Kidney (tissue), 14 donors: Measurements from ENCODE around the gene DAP3. TPM values are rescaled to one million over a fixed set of nuclear protein-coding genes. Genes with fewer than 3 reads are reported as not detected.
"Not testable (repeated sequence)": the region's sequence is repeated elsewhere in the genome, so short reads cannot be mapped to it uniquely, and the experiment has no call there.

Experiments used
- DNase-seq, 5 donors: peaks; one replicate each; pipeline ENCODE4 v3.0.0-alpha.2; 2013 to 2020
- FAIRE-seq: peaks from 2 replicates; lab custom pipeline; 2012; peaks lifted over from hg19 to GRCh38; lab: Jason Lieb, UNC
- H3K27ac ChIP-seq, 2 donors: one replicate each; pipeline ENCODE4 v1.7.0; 2013; ENCODE audit warnings: low read depth in 2 of 2, low read length in 2 of 2, inconsistent platforms in 1 of 2
- H3K27me3 ChIP-seq: one replicate; pipeline ENCODE4 v1.7.1; 2013; ENCODE audit warnings: low read length, inconsistent platforms; ENCODE audit not compliant: control insufficient read depth, insufficient read depth
- H3K36me3 ChIP-seq, 3 donors: one replicate each; pipeline versions ENCODE4 v1.7.0 to v1.7.1; 2013; ENCODE audit warnings: low read length in 3 of 3, control low read depth in 1 of 3, inconsistent platforms in 1 of 3; ENCODE audit not compliant: insufficient read depth in 3 of 3, control insufficient read depth in 2 of 3
- H3K4me1 ChIP-seq, 3 donors: one replicate each; pipeline versions ENCODE4 v1.7.0 to v1.7.1; 2013; ENCODE audit warnings: low read length in 3 of 3, inconsistent platforms in 1 of 3, low read depth in 1 of 3; ENCODE audit not compliant: control insufficient read depth in 2 of 3, insufficient read depth in 2 of 3
- H3K4me3 ChIP-seq, 3 donors: one replicate each; pipeline versions ENCODE4 v1.7.0 to v1.8.1; 2013; ENCODE audit warnings: low read length in 3 of 3, control low read depth in 1 of 3, inconsistent platforms in 1 of 3
- H3K9ac ChIP-seq, 3 donors: one replicate each; pipeline versions ENCODE4 v1.7.0 to v1.7.1; 2013; ENCODE audit warnings: low read length in 3 of 3, control low read depth in 1 of 3, inconsistent platforms in 1 of 3
- H3K9me3 ChIP-seq, 3 donors: one replicate each; pipeline versions ENCODE4 v1.7.0 to v1.7.1; 2013; ENCODE audit warnings: low read length in 3 of 3, control low read depth in 1 of 3, inconsistent platforms in 1 of 3; ENCODE audit not compliant: control insufficient read depth in 2 of 3, insufficient read depth in 1 of 3
- CTCF ChIP-seq: IDR thresholded peaks from 3 replicates; pipeline ENCODE4 v1.5.1; 2012; ENCODE audit warnings: mild to moderate bottlenecking, moderate library complexity, borderline replicate concordance; ENCODE audit not compliant: insufficient read depth; ENCODE audit errors: extremely low read depth
- intact Hi-C: fragments of 100-400 bp; cut with DNase I; formaldehyde crosslinking; loops from one replicate; pipeline ENCODE4 v1.11.1; 2022
- polyA plus RNA-seq: library from polyadenylated mRNA; stranded (reverse); fragments of 350-450 nt; fragmentation: Illumina TruSeq; extraction: RNeasy Lipid Tissue Mini Kit (QIAGEN cat#74804); gene quantifications from one replicate; pipeline ENCODE4 v1.2.3, GENCODE V29; 2014; ENCODE audit warnings: low read depth, low replicate concordance; ENCODE audit not compliant: insufficient read depth
- total RNA-seq: library from RNA; stranded (reverse); fragmentation: NEBNext Ultra II Directional; extraction: Animal tissue kit (Norgen Biotek cat#: 25700); gene quantifications from one replicate; pipeline ENCODE4 v1.2.1, GENCODE V29; 2021
- donor health status: control.
- donor health status: control.
- donor health status: control.
- donor health status: control.
- donor health status: control.
- donor health status: DM: yes; HTN: yes; CAD: no.
- donor health status: Normal renal cell carcinoma (clear cell type).

Gene DAP3
- total and polyA plus RNA-seq, 2 donors from 2014 or later, result 85.2 to 92.2 TPM

- H3K4me3 ChIP-seq, result no peak overlapping the region
- no peak overlapping the region for H3K9ac ChIP-seq
- no peaks in the 10 kb centered on the region for H3K9me3 ChIP-seq
- no peaks in the 10 kb centered on the region for H3K36me3 ChIP-seq
- no peak overlapping the region for H3K27ac ChIP-seq
- no peak for FAIRE-seq
- H3K4me1 ChIP-seq, result no peaks in the 10 kb centered on the region
- no peak for DNase-seq
- no peaks in the 10 kb centered on the region for H3K27me3 ChIP-seq
- no peak for TF ChIP-seq CTCF
- intact Hi-C loops, result no loop called here
Observed at GRCh38 chr1:155651861-155652661, 36.8 kb upstream of the DAP3 start.

GRCh38 chr1:155652951-155653350 is 35.9 kb upstream of the DAP3 start:
- no peak for DNase-seq
- no peaks in the 10 kb centered on the region for H3K36me3 ChIP-seq
- H3K4me1 ChIP-seq, result no peaks in the 10 kb centered on the region
- intact Hi-C loops, result no loop called here
- no peak overlapping the region for H3K9ac ChIP-seq
- FAIRE-seq, result no peak
- H3K4me3 ChIP-seq, result no peak overlapping the region
- no peak for TF ChIP-seq CTCF
- no peak overlapping the region for H3K27ac ChIP-seq
- H3K27me3 ChIP-seq, result no peaks in the 10 kb centered on the region
- H3K9me3 ChIP-seq, result no peaks in the 10 kb centered on the region

GRCh38 chr1:155657463-155657862 is 31.4 kb upstream of the DAP3 start:
- no peak overlapping the region for H3K27ac ChIP-seq
- no peaks in the 10 kb centered on the region for H3K9me3 ChIP-seq
- no peaks in the 10 kb centered on the region for H3K27me3 ChIP-seq
- intact Hi-C loops, result no loop called here
- no peak overlapping the region for H3K9ac ChIP-seq
- no peak for TF ChIP-seq CTCF
- H3K36me3 ChIP-seq, result peaks cover 2 to 34% (median 20%) of the 10 kb centered on the region in 3 donors
- H3K4me1 ChIP-seq, result no peaks in the 10 kb centered on the region
- H3K4me3 ChIP-seq, result no peak overlapping the region
- DNase-seq, result no peak
- FAIRE-seq, result no peak

- FAIRE-seq, result not testable (repeated sequence)
Observed at GRCh38 chr1:155661239-155661638, 27.7 kb upstream of the DAP3 start.

More at GRCh38 chr1:155661239-155661638, 27.7 kb upstream of the DAP3 start:
- H3K4me3 ChIP-seq, H3K27ac ChIP-seq, H3K9ac ChIP-seq, DNase-seq, H3K27me3 ChIP-seq, H3K9me3 ChIP-seq, intact Hi-C loops, H3K4me1 ChIP-seq: not testable (repeated sequence)
- peaks cover 2 to 46% (median 22%) of the 10 kb centered on the region in 3 donors for H3K36me3 ChIP-seq
